Right atrium auricular region (tissue), 2 donors: ENCODE data around the gene NBDY. TPM values are rescaled to one million over a fixed set of nuclear protein-coding genes. Genes with fewer than 3 reads are reported as not detected.

Source experiments
- DNase-seq: peaks from one replicate; pipeline ENCODE4 v3.0.0-alpha.2; 2019; ENCODE audit warnings: low spot score
- H3K27ac ChIP-seq, 2 donors: fragments of 200-600 bp; sonication (generic); 1 replicate in 1 of 2; 2 replicates in 1 of 2; pipeline ENCODE4 v1.5.1; 2016 to 2019
- H3K27me3 ChIP-seq, 2 donors: fragments of 200-600 bp; sonication (generic); one replicate each; pipeline versions ENCODE4 v1.5.1 to v1.6.0; 2017 to 2019
- H3K36me3 ChIP-seq: fragments of 200-600 bp; sonication (generic); one replicate; pipeline ENCODE4 v1.5.1; 2016
- H3K4me1 ChIP-seq, 2 donors: fragments of 200-600 bp; sonication (generic); one replicate each; pipeline versions ENCODE4 v1.5.1 to v1.6.0; 2017 to 2019
- H3K4me3 ChIP-seq, 2 donors: fragments of 200-600 bp; sonication (generic); 1 replicate in 1 of 2; 2 replicates in 1 of 2; pipeline ENCODE4 v1.5.1; 2017 to 2019; ENCODE audit warnings: mild to moderate bottlenecking in 1 of 2, moderate library complexity in 1 of 2
- H3K9me3 ChIP-seq, 2 donors: fragments of 200-600 bp; sonication (generic); one replicate each; pipeline ENCODE4 v1.5.1; 2019
- CTCF ChIP-seq, 2 donors: fragments of 200-600 bp; sonication (generic); IDR thresholded peaks; one replicate each; pipeline ENCODE4 v1.5.1; 2019; ENCODE audit warnings: antibody characterized with exemption in 2 of 2
- total RNA-seq, 2 donors: library from RNA; depleted of rRNA; stranded (reverse); fragments of >200 nt; gene quantifications; one replicate each; pipeline ENCODE4 v1.1.0, GENCODE V29; 2016

The NBDY gene
- total RNA-seq, 2 donors from 2014 or later, result 7.8 to 15.8 TPM

DNA sequence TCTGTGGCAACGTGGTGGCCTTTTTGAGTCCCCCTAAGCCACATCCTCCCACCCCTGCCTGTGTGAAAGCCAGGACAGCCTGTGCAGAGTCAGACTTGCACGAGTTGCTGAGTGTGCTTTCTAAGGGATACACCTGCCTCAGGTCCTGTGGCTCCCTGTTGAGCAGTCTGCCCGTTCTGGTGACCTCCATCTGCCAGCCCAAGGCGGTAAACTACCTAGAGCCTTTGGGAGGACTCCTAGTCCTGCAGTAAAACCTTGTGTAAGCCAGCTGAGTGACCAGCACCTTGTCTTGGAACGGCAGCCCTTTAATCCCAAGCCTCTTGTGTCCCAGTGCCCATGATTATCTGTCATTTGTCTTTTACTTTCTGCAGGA lies 69.3 kb downstream of the NBDY start:
- Histone ChIP-seq H3K9me3 (no peaks in the 10 kb centered on the region), H3K36me3 (no peaks in the 10 kb centered on the region), H3K27me3 (no peaks in the 10 kb centered on the region), H3K4me3 (no peak overlapping the region), H3K27ac (no peak overlapping the region), H3K4me1 (peaks cover 0 to 20% of the 10 kb centered on the region in 2 donors)
- no peak for TF ChIP-seq CTCF (IDR thresholded peaks at IDR 0.05)
- DNase-seq, result peak; percentile 48

DNA sequence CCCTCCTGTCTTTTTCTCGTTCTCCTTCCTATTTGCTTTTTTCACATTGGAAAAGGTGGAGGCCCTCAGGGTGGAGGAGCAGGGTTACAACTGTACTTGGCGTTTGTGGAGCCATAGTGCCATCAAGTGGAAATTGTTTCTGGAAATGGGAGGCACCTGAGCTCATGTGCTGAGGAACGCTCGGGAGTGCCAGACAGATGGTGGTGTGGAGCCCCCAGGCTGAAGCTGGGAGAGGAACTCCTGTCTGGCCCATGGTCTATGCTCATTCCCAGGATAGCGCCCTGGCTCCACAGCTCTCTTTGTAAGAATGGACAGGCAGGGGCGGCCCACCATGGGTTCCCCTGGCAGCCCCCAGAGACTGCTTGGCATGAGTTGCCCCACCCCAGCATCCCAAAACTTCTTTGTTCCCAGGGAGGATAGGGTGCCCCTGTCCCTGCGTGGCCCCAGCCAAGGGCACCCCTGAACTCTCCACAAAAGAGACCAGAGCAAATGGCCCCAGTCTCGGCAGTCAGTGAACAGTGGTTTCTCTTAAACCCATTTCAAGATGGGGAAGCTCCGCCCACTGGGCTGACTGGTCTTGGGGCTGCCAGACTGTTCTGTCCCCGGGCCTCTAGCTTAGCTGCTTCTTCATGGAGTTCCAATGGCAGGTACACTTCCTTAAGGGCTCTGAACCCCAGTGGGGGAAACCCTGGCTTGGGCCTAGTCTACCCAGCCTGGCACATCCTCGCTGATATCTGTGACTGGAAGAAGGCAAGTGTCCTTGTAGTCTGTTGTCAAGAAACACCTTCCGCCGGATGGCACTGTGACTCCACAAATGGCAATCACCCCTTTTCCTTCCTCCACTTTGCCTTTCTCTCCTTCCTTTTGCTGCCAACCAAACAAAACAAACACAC lies 70.1 kb downstream of the NBDY start:
- Histone ChIP-seq H3K4me3 (no peak overlapping the region), H3K9me3 (no peaks in the 10 kb centered on the region), H3K27ac (no peak overlapping the region), H3K4me1 (peaks cover 0 to 14% of the 10 kb centered on the region in 2 donors), H3K27me3 (no peaks in the 10 kb centered on the region), H3K36me3 (no peaks in the 10 kb centered on the region)
- DNase-seq, result peak; percentile 55
- peak in 1 of 2 donors; percentile 30 for TF ChIP-seq CTCF (IDR thresholded peaks at IDR 0.05)

DNA sequence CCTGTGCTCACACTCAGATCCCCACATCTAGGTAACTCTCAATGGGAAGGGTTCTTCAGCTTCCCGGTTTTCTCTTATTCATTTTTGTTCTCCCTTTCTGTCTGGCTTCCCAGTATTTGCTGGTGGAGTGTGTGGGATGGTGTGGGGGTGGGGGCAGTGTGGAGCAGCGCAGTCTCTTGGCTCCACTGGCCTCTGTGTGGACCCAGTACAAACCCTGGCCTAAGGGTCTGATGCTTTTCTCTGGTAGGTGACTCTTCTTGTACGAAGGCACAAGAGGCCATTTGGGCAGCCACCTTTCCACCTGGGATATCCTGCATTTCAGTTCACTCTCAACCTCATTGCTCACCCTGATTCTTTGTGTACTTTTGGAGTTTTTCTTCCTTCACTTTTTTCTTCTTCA lies 71.3 kb downstream of the NBDY start:
- H3K4me1 ChIP-seq, result peaks cover 0 to 14% of the 10 kb centered on the region in 2 donors
- DNase-seq, result no peak
- no peak for TF ChIP-seq CTCF (IDR thresholded peaks at IDR 0.05)
- no peaks in the 10 kb centered on the region for H3K27me3 ChIP-seq
- no peaks in the 10 kb centered on the region for H3K36me3 ChIP-seq
- H3K4me3 ChIP-seq, result no peak overlapping the region
- H3K9me3 ChIP-seq, result no peaks in the 10 kb centered on the region
- no peak overlapping the region for H3K27ac ChIP-seq

DNA sequence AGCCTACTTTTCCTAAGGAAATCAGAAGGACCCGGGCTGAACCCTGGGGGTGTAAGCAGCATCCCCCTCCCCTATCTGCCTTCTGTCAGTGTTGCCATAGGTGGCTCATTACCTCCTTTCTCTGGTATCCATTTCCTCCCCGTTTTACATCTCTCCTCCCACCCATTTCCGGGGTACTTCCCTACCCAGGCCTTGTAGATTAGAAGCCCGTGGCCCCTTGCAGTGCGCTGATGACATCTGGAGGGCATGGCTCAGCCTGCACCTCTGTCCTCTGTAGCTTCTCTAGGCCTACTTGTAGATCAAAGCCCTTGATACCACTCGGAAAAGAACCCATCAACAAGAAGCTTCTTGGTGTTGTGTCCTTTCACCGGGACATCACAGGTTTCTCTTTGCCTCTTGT lies 71.8 kb downstream of the NBDY start:
- H3K27me3 ChIP-seq, result no peaks in the 10 kb centered on the region
- H3K27ac ChIP-seq, result no peak overlapping the region
- TF ChIP-seq CTCF (IDR thresholded peaks at IDR 0.05), result no peak
- DNase-seq, result no peak
- no peak overlapping the region for H3K4me3 ChIP-seq
- H3K4me1 ChIP-seq, result peaks cover 0 to 14% of the 10 kb centered on the region in 2 donors
- no peaks in the 10 kb centered on the region for H3K9me3 ChIP-seq
- H3K36me3 ChIP-seq, result no peaks in the 10 kb centered on the region

- H3K27ac ChIP-seq, result no peak overlapping the region
- no peaks in the 10 kb centered on the region for H3K36me3 ChIP-seq
- H3K4me3 ChIP-seq, result peak overlapping the region; percentile 53 to 60
- H3K4me1 ChIP-seq, result peaks cover 0 to 14% of the 10 kb centered on the region in 2 donors
- H3K9me3 ChIP-seq, result no peaks in the 10 kb centered on the region
- TF ChIP-seq CTCF (IDR thresholded peaks at IDR 0.05), result no peak
- peak; percentile 46 for DNase-seq
- no peaks in the 10 kb centered on the region for H3K27me3 ChIP-seq
Observed at GRCh38 chrX:56802428-56802827, 73.4 kb downstream of the NBDY start.
